GM19452 (cell line): ENCODE results near the gene SLC4A9.

Source experiments
- ATAC-seq: cut with Tn5 transposase; IDR thresholded peaks from one replicate; pipeline ENCODE4 v1.9.1; 2021; ENCODE audit not compliant: unreplicated experiment

The SLC4A9 gene, protein sequence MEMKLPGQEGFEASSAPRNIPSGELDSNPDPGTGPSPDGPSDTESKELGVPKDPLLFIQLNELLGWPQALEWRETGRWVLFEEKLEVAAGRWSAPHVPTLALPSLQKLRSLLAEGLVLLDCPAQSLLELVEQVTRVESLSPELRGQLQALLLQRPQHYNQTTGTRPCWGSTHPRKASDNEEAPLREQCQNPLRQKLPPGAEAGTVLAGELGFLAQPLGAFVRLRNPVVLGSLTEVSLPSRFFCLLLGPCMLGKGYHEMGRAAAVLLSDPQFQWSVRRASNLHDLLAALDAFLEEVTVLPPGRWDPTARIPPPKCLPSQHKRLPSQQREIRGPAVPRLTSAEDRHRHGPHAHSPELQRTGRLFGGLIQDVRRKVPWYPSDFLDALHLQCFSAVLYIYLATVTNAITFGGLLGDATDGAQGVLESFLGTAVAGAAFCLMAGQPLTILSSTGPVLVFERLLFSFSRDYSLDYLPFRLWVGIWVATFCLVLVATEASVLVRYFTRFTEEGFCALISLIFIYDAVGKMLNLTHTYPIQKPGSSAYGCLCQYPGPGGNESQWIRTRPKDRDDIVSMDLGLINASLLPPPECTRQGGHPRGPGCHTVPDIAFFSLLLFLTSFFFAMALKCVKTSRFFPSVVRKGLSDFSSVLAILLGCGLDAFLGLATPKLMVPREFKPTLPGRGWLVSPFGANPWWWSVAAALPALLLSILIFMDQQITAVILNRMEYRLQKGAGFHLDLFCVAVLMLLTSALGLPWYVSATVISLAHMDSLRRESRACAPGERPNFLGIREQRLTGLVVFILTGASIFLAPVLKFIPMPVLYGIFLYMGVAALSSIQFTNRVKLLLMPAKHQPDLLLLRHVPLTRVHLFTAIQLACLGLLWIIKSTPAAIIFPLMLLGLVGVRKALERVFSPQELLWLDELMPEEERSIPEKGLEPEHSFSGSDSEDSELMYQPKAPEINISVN

DNA sequence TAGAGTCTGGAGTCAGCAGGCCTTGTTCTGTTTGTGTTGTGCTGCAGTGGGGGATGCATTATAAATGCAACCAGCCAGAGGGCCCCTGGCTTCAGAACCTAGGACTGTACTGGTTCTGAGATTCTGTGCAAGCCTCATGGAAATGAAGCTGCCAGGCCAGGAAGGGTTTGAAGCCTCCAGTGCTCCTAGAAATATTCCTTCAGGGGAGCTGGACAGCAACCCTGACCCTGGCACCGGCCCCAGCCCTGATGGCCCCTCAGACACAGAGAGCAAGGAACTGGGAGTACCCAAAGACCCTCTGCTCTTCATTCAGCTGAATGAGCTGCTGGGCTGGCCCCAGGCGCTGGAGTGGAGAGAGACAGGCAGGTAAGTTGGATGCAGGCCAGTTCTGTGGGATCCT lies at the start of gene SLC4A9:
SLC4A9 (plus strand) TSS at position 94 of the 400 bp plus-strand sequence; CDS start at position 137, 43 bp downstream.
- no peak for ATAC-seq

GRCh38 chr5:140310434-140310833 lies 49.6 kb upstream of the SLC4A9 start:
- no peak for ATAC-seq

- ATAC-seq = no peak
Measured at GRCh38 chr5:140311011-140311467, 49.0 kb upstream of the SLC4A9 start.

DNA sequence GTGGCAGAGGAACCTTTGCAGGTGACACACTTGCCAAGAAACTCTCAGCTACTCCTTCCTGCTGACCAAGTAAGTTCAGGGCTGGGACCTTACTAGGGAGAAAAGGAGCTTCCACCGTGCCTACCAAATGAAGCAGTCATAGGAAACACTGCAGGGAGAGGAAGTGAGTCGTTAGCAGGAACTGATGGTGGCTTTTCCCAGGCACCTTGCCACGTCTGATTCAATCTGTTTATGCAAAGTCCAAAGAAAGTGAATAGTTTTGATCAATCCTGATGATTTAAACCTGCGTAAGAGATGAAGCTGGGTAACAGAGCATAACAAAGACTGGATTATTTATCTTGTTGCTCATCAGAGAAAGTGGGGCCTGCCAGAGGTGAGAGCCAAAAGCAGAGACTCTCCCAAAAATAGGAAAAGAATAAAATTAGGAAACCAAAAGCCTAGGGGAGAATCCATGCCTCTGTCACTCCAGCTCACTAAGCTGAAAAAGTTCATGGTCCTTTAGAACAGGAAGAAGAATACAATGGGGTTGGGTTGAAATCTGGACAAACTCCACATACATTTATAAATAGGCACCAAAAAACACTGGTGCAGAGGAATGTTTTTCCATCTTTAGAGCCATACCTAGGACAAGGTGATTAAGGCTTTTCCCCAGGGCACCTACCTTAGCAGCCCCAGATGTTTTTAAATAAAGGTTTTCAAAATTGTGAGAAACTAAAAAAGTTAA lies 47.8 kb upstream of the SLC4A9 start:
- no peak for ATAC-seq

DNA sequence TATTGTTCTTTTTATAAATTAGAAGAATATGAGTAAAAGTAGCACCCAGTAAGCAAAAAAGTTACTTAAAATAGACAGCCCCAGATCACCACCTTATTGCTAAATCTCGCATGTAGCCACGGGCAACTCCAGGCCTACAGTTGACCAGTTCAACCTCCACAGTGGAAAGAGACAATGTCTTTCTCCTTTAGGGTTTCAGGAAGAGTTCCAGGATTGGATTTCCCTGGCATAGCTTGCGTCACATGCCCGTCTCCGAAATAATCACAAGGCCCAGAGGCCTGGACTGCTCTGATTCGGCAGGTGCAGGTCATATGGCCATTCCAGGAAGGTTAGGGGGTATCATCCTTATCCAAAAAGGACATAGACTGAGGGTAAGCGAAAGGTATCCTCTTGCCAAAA lies 47.2 kb upstream of the SLC4A9 start:
- ATAC-seq = no peak

- ATAC-seq = no peak
Measured at GRCh38 chr5:140317859-140318258, 42.1 kb upstream of the SLC4A9 start.

DNA sequence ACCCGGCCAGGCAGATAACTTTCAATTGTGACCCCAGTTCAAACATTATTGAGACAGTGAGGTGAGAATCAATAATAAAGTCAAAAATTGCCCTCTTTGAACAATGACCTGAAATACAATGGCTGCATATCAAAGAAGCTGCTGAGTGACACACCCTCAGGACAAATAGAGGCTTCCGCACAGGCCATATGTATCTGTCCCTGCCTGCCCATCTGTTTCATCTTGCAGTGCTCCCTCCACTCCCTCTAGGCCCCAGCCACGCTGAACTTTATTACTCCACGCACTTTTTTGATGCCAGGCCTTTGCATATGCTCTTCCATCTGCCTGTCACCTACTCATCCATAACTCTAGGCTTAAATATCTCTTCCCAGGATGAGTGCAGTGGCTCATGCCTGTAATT lies 41.2 kb upstream of the SLC4A9 start:
- no peak for ATAC-seq

DNA sequence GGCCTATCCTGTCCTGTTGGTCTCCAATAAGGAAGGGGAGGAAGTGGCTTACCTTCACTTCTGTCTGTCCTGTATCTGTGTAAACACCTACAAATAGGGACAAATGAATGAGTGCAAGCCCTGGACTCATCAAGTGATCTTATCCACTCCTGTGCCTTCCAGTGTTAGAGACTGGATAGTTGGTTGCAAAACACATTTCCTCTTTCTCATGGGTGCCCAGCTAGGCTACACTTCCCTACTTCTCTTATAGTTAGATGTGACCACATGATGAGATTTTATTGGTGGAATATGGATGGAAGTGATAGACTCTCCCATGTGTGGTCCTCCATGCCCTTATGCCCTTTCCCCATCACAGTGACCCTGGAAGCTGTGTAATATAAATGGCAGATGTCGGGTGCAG lies 40.2 kb upstream of the SLC4A9 start:
- no peak for ATAC-seq

GRCh38 chr5:140321796-140322195 lies 38.2 kb upstream of the SLC4A9 start:
- ATAC-seq = peak; percentile 80

DNA sequence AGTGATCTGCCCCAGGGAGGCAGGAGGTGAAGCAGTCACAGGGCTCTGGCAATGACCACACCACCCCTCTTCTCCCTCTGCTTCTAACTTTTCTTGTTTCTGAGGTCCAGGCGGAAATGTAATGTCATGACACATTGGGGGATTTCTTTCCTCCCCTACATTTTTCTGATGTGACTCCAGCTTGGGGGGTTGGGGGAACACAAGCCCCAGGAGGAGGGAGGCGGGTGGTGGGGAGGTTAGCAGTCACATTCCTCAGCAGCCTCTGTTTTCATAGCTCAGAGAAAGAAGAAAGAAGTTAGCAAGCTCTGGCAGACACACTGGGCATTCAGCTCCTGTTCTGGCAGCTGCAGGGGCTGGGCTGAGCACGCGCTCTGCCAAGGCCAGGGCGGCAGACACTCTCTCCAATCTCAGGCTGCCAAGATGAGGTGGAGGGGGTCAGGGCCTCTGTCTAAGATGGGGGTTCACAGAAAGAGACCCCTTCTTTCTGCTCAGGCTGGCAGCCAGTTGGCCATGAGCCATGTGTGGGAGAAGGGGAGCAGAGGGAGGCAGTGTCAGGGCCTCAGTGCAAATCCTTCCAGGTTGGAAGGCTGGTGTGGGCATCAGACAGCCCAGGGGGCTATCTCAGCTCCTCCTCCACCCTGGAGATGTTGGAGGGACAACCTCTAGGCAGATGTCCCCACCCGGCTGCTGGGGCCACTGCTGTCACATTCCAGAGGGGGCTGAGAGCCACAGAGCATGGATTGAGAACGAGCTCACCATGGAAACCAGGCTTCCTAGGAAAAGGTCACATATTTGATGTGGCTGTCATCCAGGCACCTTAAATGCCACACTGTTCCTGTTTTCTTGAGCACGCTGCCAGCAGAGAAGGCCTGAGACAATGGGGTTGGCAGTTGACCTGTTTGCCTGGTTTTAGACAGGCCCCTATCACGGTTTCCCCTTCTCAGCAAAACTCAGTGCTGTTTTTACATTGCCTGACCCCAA lies 37.0 kb upstream of the SLC4A9 start:
- no peak for ATAC-seq

DNA sequence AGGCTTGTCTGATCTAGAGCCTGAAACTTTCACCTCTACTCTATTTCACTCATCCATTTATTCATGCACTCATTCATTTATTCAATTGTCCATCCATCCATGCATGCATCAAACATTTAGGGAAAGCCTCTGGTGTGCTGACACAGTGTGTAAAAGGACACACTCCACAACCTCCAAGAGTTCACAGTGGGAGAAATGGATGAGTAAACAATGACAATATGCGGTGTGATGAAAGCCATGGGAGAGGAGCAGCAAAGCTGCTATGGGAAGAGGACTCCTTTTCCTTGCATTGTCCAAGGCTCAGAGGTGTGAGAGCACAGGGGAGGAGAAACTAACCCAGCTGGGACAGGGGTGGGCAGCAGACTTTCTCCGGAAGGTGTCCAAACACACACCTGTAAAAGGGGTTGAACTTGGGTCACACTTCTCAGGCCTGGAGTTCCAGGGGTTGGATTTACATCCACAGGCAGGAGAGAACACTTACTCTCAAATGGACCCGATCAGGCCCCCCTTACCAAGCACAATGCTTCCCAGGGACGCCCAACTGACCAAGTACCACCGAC lies 35.9 kb upstream of the SLC4A9 start:
- no peak for ATAC-seq

DNA sequence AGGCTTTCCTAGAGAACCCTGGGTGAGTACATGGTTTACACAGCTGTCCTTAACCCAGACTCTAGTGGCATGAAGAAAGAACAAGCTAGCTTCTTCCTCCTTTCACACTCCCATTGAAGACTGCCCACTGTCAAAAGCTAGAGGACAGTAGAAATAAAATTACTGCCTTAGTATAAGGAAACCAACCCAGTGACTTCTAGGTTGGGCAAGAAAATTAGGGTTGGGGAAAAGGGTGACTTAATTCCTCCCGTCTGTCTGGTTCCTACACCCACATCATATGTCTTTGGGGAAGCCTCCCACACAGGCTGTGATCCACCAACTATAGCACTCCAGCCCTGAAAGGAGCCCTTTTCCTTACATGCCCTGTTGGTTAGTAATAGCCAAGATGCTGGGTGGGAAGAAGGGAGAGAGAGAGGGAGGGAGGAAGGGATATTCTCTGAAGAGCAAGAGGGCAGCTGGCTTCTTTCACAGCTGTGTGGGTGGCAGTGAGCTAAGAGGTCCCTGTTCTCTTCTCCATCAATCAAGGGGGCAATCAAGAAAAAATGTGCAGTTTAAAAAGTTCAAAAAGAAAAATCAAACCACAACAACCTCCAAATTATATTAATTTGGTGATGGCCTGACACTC lies 35.3 kb upstream of the SLC4A9 start:
- ATAC-seq = no peak

- ATAC-seq = no peak
Measured at GRCh38 chr5:140325486-140325885, 34.5 kb upstream of the SLC4A9 start.

- no peak for ATAC-seq
Measured at GRCh38 chr5:140327589-140327988, 32.4 kb upstream of the SLC4A9 start.

- no peak for ATAC-seq
Measured at GRCh38 chr5:140328036-140328764, 31.8 kb upstream of the SLC4A9 start.

DNA sequence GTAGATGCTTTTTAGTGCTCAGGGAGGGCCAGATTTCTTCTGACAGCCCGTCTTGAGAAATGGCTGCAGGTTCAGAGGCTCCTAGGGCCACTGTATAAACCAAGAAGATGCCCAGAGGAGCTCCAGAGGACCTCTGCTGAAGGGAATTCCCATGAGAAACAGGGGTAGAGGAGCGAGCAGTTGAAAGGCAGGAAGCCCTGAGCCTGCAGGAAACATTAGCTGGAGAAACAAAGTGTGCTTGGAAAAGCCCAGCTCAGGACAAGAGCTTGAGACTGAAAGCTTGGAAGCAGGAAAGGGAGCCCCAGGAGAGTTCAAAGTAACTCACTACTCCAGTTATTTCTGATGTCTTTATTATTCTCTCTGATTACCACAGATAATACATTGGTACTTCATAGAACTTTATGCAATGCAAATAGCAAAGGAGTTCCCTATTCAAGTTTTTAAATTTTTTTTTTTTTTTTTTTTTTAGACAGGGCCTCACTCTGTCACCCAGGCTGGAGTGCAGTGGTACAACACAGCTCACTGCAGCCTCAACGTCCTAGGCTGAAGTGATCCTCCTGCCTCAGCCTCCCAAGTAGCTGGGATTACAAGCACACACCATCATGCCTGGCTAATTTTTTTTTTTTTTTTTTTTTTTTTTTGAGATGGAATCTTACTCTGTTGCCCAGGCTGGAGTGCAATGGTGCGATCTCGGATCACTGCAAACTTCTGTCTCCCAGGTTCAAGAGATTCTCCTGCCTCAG lies 30.1 kb upstream of the SLC4A9 start:
- ATAC-seq = no peak

DNA sequence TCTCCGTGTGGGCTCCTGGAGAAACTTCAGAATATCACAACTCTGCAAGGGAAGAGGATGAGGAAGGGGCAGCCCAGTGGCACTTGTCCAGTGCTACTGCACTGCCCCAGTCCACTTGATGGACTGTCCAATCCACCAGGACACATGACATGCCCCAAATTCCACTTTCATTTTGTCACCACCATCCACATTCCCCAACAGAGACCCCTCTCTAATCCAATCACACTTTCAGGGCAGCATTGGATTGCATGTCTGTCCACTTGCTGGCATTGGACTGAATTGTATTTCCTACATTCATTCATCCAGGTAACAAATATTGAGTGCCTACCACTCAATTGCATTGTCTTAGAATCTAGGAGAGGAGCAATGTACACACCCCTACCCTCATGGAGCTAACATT lies 28.4 kb upstream of the SLC4A9 start:
- no peak for ATAC-seq

DNA sequence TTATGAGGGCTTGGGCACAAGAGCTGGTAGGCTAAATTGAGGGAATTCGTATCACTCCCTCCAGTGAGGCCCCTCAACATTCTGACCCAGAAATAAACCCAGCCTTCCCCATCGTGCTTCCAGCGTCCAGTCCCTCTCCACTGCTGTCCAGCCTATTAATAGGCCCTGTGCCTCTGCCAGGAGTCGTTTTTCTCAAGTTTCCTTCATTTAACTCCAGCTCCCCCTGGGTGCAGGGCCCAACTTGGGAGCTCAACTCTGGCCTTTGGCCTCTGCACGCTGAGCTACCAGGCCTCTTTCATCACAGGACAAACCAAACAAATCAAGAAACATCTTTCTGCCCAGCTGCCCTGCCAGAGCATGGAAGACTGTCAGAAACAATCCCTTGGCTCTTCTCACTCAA lies 23.6 kb upstream of the SLC4A9 start:
- no peak for ATAC-seq
